ENCODE data around the gene DSCAM.

DNA sequence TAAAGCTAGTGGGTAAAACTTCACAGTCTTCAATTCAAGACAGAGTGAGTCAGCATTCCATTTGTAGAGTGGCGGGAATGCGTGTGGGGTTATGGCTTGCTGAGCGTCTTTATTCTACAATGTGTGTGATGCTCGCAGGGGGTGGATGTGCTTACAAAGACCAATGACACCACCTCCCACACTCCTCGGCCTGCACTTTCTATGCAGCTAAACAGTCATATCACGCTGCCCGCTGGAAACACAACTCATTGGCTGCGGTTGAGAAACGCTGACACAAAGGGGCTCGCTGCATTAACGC is 681.2 kb downstream of the DSCAM start:
- TF ChIP-seq, protein P1, sequence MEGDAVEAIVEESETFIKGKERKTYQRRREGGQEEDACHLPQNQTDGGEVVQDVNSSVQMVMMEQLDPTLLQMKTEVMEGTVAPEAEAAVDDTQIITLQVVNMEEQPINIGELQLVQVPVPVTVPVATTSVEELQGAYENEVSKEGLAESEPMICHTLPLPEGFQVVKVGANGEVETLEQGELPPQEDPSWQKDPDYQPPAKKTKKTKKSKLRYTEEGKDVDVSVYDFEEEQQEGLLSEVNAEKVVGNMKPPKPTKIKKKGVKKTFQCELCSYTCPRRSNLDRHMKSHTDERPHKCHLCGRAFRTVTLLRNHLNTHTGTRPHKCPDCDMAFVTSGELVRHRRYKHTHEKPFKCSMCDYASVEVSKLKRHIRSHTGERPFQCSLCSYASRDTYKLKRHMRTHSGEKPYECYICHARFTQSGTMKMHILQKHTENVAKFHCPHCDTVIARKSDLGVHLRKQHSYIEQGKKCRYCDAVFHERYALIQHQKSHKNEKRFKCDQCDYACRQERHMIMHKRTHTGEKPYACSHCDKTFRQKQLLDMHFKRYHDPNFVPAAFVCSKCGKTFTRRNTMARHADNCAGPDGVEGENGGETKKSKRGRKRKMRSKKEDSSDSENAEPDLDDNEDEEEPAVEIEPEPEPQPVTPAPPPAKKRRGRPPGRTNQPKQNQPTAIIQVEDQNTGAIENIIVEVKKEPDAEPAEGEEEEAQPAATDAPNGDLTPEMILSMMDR (IDR thresholded peaks at IDR 0.05), result no peak
- TF ChIP-seq POLR2A (IDR thresholded peaks at IDR 0.05), result no peak

Data from Peyer's patch (tissue), 4 donors.